ENCODE data around the gene LMAN2. TPM values are rescaled to one million over a fixed set of nuclear protein-coding genes. Genes with fewer than 3 reads are reported as not detected.
A peak's percentile ranks its signal among the peaks of the same experiment; 100 is the strongest.

Gene LMAN2
- total RNA-seq, 4 donors from 2014 or later, result 225 to 384 (median 257) TPM

DNA sequence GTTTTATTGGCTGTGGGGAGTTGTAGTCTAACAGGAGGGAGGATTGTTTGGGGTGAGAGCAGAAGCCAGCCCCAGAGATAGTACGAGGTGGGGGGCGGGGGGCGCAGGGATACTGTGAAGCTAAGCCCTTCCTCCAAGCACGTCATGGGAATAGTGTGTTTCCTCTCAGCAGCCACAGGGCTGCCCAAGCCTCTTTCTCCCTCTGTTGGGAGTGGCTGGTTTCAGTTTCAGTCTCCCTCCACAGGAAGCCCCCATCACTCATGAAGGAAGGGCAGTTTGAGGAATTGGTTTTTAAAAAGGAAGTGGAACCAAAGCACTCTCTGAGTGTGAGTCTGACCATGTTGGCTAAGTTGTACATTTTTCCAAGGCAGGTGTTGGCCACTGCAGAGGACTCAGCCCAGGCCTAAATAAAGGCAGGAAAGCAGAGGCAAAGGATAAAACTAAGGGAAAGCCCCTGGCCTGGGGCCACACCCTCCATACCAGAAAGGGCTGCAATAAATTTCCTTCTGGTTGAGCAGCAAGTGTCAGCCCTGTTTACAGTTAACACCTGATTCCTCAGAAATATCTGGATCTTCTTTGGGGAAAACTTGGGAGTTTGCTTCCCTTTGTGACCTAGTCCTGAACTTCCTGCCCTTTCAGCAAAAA is 51.1 kb downstream of the LMAN2 start:
- no peaks in the 10 kb centered on the region for H3K9me3 ChIP-seq
- peak overlapping the region; percentile 90 to 98 (median 92) for H3K27ac ChIP-seq
- no peak for TF ChIP-seq POLR2A (IDR thresholded peaks at IDR 0.05)
- TF ChIP-seq, protein P1, sequence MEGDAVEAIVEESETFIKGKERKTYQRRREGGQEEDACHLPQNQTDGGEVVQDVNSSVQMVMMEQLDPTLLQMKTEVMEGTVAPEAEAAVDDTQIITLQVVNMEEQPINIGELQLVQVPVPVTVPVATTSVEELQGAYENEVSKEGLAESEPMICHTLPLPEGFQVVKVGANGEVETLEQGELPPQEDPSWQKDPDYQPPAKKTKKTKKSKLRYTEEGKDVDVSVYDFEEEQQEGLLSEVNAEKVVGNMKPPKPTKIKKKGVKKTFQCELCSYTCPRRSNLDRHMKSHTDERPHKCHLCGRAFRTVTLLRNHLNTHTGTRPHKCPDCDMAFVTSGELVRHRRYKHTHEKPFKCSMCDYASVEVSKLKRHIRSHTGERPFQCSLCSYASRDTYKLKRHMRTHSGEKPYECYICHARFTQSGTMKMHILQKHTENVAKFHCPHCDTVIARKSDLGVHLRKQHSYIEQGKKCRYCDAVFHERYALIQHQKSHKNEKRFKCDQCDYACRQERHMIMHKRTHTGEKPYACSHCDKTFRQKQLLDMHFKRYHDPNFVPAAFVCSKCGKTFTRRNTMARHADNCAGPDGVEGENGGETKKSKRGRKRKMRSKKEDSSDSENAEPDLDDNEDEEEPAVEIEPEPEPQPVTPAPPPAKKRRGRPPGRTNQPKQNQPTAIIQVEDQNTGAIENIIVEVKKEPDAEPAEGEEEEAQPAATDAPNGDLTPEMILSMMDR (IDR thresholded peaks at IDR 0.05), result peak in 1 of 6 experiments; percentile 17
- H3K36me3 ChIP-seq, result peaks cover 0 to 44% (median 7%) of the 10 kb centered on the region in 3 donors
- intact Hi-C loops (cut with DNase I), result no loop called here
- H3K27me3 ChIP-seq, result no peaks in the 10 kb centered on the region
- DNase-seq, result no peak
- peak overlapping the region in 1 of 4 donors; percentile 36 for H3K4me3 ChIP-seq
- peaks cover 52 to 74% (median 55%) of the 10 kb centered on the region in 3 donors for H3K4me1 ChIP-seq
- WGBS, 2 donors, result 12 to 19% methylated on average over 3 to 4 of the region's 4 CpGs

DNA sequence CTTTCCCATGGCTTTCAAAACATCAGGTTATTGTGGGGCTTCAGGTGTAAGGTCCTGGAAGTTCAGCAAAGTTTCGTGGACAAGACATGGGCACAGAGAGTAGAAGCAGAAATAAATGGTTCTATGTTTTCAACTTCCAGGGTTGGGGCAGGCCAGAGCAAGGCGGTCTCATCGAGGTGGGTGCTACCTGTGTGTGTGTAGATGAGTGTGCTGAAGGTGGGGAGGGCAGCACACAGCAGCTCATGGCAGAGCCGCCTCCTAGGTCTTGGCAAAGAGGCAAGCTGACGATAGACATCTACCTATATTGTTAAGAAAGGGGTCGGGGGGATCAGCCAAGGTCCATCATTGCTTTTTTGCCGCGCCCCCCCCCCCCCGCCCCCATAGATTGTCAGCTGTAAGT is 51.8 kb downstream of the LMAN2 start:
- Histone ChIP-seq H3K27ac (peak overlapping the region; percentile 90 to 98 (median 92)), H3K36me3 (peaks cover 6 to 46% (median 14%) of the 10 kb centered on the region in 3 donors), H3K9me3 (no peaks in the 10 kb centered on the region), H3K27me3 (no peaks in the 10 kb centered on the region), H3K4me1 (peaks cover 46 to 68% (median 48%) of the 10 kb centered on the region in 3 donors), H3K4me3 (no peak overlapping the region)
- no peak for TF ChIP-seq POLR2A (IDR thresholded peaks at IDR 0.05)
- TF ChIP-seq, protein P1 (IDR thresholded peaks at IDR 0.05), result no peak
- WGBS, 2 donors, result 70 to 73% methylated on average over 7 to 9 of the region's 9 CpGs
- intact Hi-C loops (cut with DNase I), result no loop called here
- no peak for DNase-seq

DNA sequence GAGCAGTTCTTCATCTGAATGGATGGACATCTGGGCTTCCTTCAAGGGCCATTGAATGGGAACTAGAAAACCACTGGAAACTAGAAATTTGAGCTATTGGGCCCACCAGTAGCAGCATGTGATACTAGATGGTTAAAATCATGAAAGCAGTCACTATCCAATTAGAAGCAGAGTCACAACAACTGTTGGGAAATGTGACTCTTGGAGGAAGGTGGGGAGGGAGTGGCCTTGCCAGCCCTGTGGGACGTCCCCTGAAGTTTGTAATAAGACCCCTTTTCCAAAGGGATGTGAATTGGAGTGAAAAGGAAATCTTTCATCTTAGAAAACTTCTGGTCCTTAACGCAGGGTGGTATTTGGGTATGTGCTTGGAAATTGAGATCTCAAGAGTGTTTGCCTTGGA is 53.5 kb downstream of the LMAN2 start:
- no peak overlapping the region for H3K4me3 ChIP-seq
- no peak overlapping the region for H3K27ac ChIP-seq
- H3K9me3 ChIP-seq, result no peaks in the 10 kb centered on the region
- TF ChIP-seq POLR2A (IDR thresholded peaks at IDR 0.05), result no peak
- TF ChIP-seq, protein P1 (IDR thresholded peaks at IDR 0.05), result no peak
- peaks cover 20 to 64% (median 23%) of the 10 kb centered on the region in 3 donors for H3K36me3 ChIP-seq
- no peak for DNase-seq
- H3K27me3 ChIP-seq, result no peaks in the 10 kb centered on the region
- WGBS, 2 donors, result 88 to 90% methylated on average over 2 of the region's 2 CpGs
- peaks cover 38 to 56% (median 43%) of the 10 kb centered on the region in 3 donors for H3K4me1 ChIP-seq
- intact Hi-C loops (cut with DNase I), result no loop called here

DNA sequence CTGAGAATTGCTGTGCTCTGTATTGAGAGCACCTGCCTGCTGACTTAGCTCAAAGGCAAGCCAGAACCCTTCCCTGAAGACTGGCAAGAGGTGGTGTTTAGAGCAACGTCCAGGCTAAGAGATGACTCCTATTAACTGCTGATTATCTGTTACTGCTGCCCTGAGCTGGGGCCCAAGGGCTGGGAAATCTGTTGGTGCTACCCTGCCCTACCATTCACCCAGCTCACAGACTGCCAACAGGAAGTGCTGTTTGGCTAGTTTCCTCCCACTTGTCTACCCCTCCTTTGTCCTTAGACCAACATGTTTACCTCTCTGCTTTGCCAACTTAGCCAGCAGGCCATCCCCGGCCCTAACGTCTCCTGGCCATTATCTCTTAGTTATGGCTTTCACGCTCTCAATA is 54.9 kb downstream of the LMAN2 start:
- DNase-seq, result no peak
- TF ChIP-seq, protein P1 (IDR thresholded peaks at IDR 0.05), result no peak
- H3K27ac ChIP-seq, result peak overlapping the region in 3 of 4 donors; percentile 14 to 32 (median 28)
- intact Hi-C loops (cut with DNase I), result no loop called here
- no peaks in the 10 kb centered on the region for H3K9me3 ChIP-seq
- peaks cover 24 to 43% (median 29%) of the 10 kb centered on the region in 3 donors for H3K4me1 ChIP-seq
- H3K36me3 ChIP-seq, result peaks cover 30 to 78% (median 34%) of the 10 kb centered on the region in 3 donors
- WGBS, 2 donors, result 57 to 61% methylated on average over 3 to 4 of the region's 4 CpGs
- H3K4me3 ChIP-seq, result no peak overlapping the region
- H3K27me3 ChIP-seq, result no peaks in the 10 kb centered on the region

DNA sequence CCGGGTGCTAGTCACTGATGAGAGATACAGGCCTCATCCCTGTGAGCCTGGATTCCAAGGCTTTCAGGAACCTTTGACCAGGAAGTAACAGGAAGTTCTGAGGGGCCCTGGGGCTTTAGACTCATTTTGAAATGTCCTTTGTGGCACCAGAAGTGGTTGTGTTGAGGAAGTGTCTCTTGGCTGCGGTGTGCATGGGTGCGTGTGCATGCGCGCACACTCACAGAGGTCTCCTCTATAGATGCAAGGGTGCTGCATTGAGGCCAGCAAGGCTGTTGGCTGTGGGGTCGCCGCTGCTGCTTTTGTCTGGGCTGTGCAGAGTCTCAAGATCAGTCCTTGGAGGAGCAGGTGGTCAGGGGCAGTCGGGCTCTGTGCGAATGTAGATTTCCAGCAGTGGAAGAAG is 55.5 kb downstream of the LMAN2 start:
- intact Hi-C loops (cut with DNase I), result no loop called here
- Histone ChIP-seq H3K4me1 (peaks cover 18 to 36% (median 23%) of the 10 kb centered on the region in 3 donors), H3K4me3 (no peak overlapping the region), H3K27ac (peak overlapping the region in 2 of 4 donors; percentile 28 to 32), H3K9me3 (no peaks in the 10 kb centered on the region), H3K36me3 (peaks cover 33 to 82% (median 34%) of the 10 kb centered on the region in 3 donors), H3K27me3 (no peaks in the 10 kb centered on the region)
- no peak for DNase-seq
- TF ChIP-seq, protein P1 (IDR thresholded peaks at IDR 0.05), result no peak
- TF ChIP-seq POLR2A (IDR thresholded peaks at IDR 0.05), result no peak
- WGBS, 2 donors, result 81 to 92% methylated on average over 5 of the region's 9 CpGs
